ENCODE data around the gene IQSEC1.

Gene IQSEC1

GRCh38 chr3:13104511-13104910, 31.3 kb upstream of the IQSEC1 start:
- Histone ChIP-seq H3K4me1 (ENCODE audit: control insufficient read depth, insufficient read depth, low read length) (no peaks in the 10 kb centered on the region), H3K9ac (ENCODE audit: low read length) (no peak overlapping the region), H3K36me3 (ENCODE audit: control insufficient read depth, insufficient read depth, low read length) (no peaks in the 10 kb centered on the region), H3K9me3 (ENCODE audit: control insufficient read depth, low read length) (no peaks in the 10 kb centered on the region), H3K27me3 (ENCODE audit: control insufficient read depth, insufficient read depth, low read length) (no peaks in the 10 kb centered on the region), H3K4me3 (ENCODE audit: low read length) (no peak overlapping the region)

- Histone ChIP-seq H3K36me3 (ENCODE audit: control insufficient read depth, insufficient read depth, low read length) (no peaks in the 10 kb centered on the region), H3K9ac (ENCODE audit: low read length) (no peak overlapping the region), H3K27me3 (ENCODE audit: control insufficient read depth, insufficient read depth, low read length) (no peaks in the 10 kb centered on the region), H3K4me1 (ENCODE audit: control insufficient read depth, insufficient read depth, low read length) (no peaks in the 10 kb centered on the region), H3K4me3 (ENCODE audit: low read length) (no peak overlapping the region), H3K9me3 (ENCODE audit: control insufficient read depth, low read length) (no peaks in the 10 kb centered on the region)
Measured at GRCh38 chr3:13103416-13104058, 30.3 kb upstream of the IQSEC1 start.

- Histone ChIP-seq H3K27me3 (ENCODE audit: control insufficient read depth, insufficient read depth, low read length) (no peaks in the 10 kb centered on the region), H3K4me1 (ENCODE audit: control insufficient read depth, insufficient read depth, low read length) (no peaks in the 10 kb centered on the region), H3K36me3 (ENCODE audit: control insufficient read depth, insufficient read depth, low read length) (no peaks in the 10 kb centered on the region), H3K4me3 (ENCODE audit: low read length) (no peak overlapping the region), H3K9me3 (ENCODE audit: control insufficient read depth, low read length) (no peaks in the 10 kb centered on the region), H3K9ac (ENCODE audit: low read length) (no peak overlapping the region)
Measured at GRCh38 chr3:13102386-13103345, 29.4 kb upstream of the IQSEC1 start.

- no peak overlapping the region for H3K4me3 ChIP-seq (ENCODE audit: low read length)
- H3K9me3 ChIP-seq (ENCODE audit: control insufficient read depth, low read length) = no peaks in the 10 kb centered on the region
- no peaks in the 10 kb centered on the region for H3K4me1 ChIP-seq (ENCODE audit: control insufficient read depth, insufficient read depth, low read length)
- H3K9ac ChIP-seq (ENCODE audit: low read length) = no peak overlapping the region
- no peaks in the 10 kb centered on the region for H3K36me3 ChIP-seq (ENCODE audit: control insufficient read depth, insufficient read depth, low read length)
- no peaks in the 10 kb centered on the region for H3K27me3 ChIP-seq (ENCODE audit: control insufficient read depth, insufficient read depth, low read length)
Measured at GRCh38 chr3:13099707-13100106, 26.5 kb upstream of the IQSEC1 start.

- Histone ChIP-seq H3K9ac (ENCODE audit: low read length) (no peak overlapping the region), H3K27me3 (ENCODE audit: control insufficient read depth, insufficient read depth, low read length) (no peaks in the 10 kb centered on the region), H3K4me1 (ENCODE audit: control insufficient read depth, insufficient read depth, low read length) (no peaks in the 10 kb centered on the region), H3K9me3 (ENCODE audit: control insufficient read depth, low read length) (no peaks in the 10 kb centered on the region), H3K36me3 (ENCODE audit: control insufficient read depth, insufficient read depth, low read length) (no peaks in the 10 kb centered on the region), H3K4me3 (ENCODE audit: low read length) (no peak overlapping the region)
Measured at GRCh38 chr3:13098192-13098988, 25.2 kb upstream of the IQSEC1 start.

- Histone ChIP-seq H3K9me3 (ENCODE audit: control insufficient read depth, low read length) (no peaks in the 10 kb centered on the region), H3K36me3 (ENCODE audit: control insufficient read depth, insufficient read depth, low read length) (no peaks in the 10 kb centered on the region), H3K27me3 (ENCODE audit: control insufficient read depth, insufficient read depth, low read length) (no peaks in the 10 kb centered on the region), H3K9ac (ENCODE audit: low read length) (no peak overlapping the region), H3K4me1 (ENCODE audit: control insufficient read depth, insufficient read depth, low read length) (no peaks in the 10 kb centered on the region), H3K4me3 (ENCODE audit: low read length) (no peak overlapping the region)
Measured at GRCh38 chr3:13096356-13096755, 23.1 kb upstream of the IQSEC1 start.

- Histone ChIP-seq H3K4me3 (ENCODE audit: low read length) (no peak overlapping the region), H3K4me1 (ENCODE audit: control insufficient read depth, insufficient read depth, low read length) (no peaks in the 10 kb centered on the region), H3K9ac (ENCODE audit: low read length) (no peak overlapping the region), H3K27me3 (ENCODE audit: control insufficient read depth, insufficient read depth, low read length) (no peaks in the 10 kb centered on the region), H3K9me3 (ENCODE audit: control insufficient read depth, low read length) (no peaks in the 10 kb centered on the region), H3K36me3 (ENCODE audit: control insufficient read depth, insufficient read depth, low read length) (no peaks in the 10 kb centered on the region)
Measured at GRCh38 chr3:13095408-13095937, 22.2 kb upstream of the IQSEC1 start.

- H3K9ac ChIP-seq (ENCODE audit: low read length) = no peak overlapping the region
- no peaks in the 10 kb centered on the region for H3K4me1 ChIP-seq (ENCODE audit: control insufficient read depth, insufficient read depth, low read length)
- no peaks in the 10 kb centered on the region for H3K36me3 ChIP-seq (ENCODE audit: control insufficient read depth, insufficient read depth, low read length)
- no peaks in the 10 kb centered on the region for H3K27me3 ChIP-seq (ENCODE audit: control insufficient read depth, insufficient read depth, low read length)
- H3K9me3 ChIP-seq (ENCODE audit: control insufficient read depth, low read length) = no peaks in the 10 kb centered on the region
- H3K4me3 ChIP-seq (ENCODE audit: low read length) = no peak overlapping the region
Measured at GRCh38 chr3:13093687-13094086, 20.5 kb upstream of the IQSEC1 start.

- no peaks in the 10 kb centered on the region for H3K9me3 ChIP-seq (ENCODE audit: control insufficient read depth, low read length)
- H3K4me3 ChIP-seq (ENCODE audit: low read length) = no peak overlapping the region
- no peaks in the 10 kb centered on the region for H3K4me1 ChIP-seq (ENCODE audit: control insufficient read depth, insufficient read depth, low read length)
- no peaks in the 10 kb centered on the region for H3K36me3 ChIP-seq (ENCODE audit: control insufficient read depth, insufficient read depth, low read length)
- no peak overlapping the region for H3K9ac ChIP-seq (ENCODE audit: low read length)
- H3K27me3 ChIP-seq (ENCODE audit: control insufficient read depth, insufficient read depth, low read length) = no peaks in the 10 kb centered on the region
Measured at GRCh38 chr3:13092621-13093617, 19.7 kb upstream of the IQSEC1 start.

- Histone ChIP-seq H3K9ac (ENCODE audit: low read length) (no peak overlapping the region), H3K27me3 (ENCODE audit: control insufficient read depth, insufficient read depth, low read length) (peaks cover 2% of the 10 kb centered on the region), H3K4me3 (ENCODE audit: low read length) (no peak overlapping the region), H3K36me3 (ENCODE audit: control insufficient read depth, insufficient read depth, low read length) (no peaks in the 10 kb centered on the region), H3K4me1 (ENCODE audit: control insufficient read depth, insufficient read depth, low read length) (no peaks in the 10 kb centered on the region), H3K9me3 (ENCODE audit: control insufficient read depth, low read length) (no peaks in the 10 kb centered on the region)
Measured at GRCh38 chr3:13091898-13092611, 18.8 kb upstream of the IQSEC1 start.

Measured in mucosa of stomach (tissue), 1 donor.